ENCODE data around the gene NLGN1.

- no peak for TF ChIP-seq CTCF (IDR thresholded peaks at IDR 0.05)
- no peak for TF ChIP-seq POLR2A (IDR thresholded peaks at IDR 0.05)
Measured at GRCh38 chr3:173430576-173430975, 33.0 kb downstream of the NLGN1 start.

Measured in lower leg skin (tissue), 3 donors.